Tibial nerve (tissue), 4 donors: Measurements from ENCODE around the gene DOCK9.

Source experiments
- CTCF ChIP-seq, 5 experiments: fragments of 200-600 bp in 3 of 5; fragments of 450-650 bp in 2 of 5; sonication (generic) in 3 of 5; IDR thresholded peaks; one replicate each; pipeline ENCODE4 v1.5.1; 2016 to 2019; ENCODE audit warnings: antibody characterized with exemption in 5 of 5, mild to moderate bottlenecking in 3 of 5, moderate library complexity in 2 of 5
- EP300 ChIP-seq, 2 donors: sonication (generic); formaldehyde crosslinking; IDR thresholded peaks; one replicate each; pipeline ENCODE4 v1.6.1; 2017; ENCODE audit warnings: antibody characterized with exemption in 2 of 2, mild to moderate bottlenecking in 1 of 2
- POLR2A ChIP-seq, 2 donors: fragments of 450-650 bp; IDR thresholded peaks; one replicate each; pipeline ENCODE4 v1.6.1; 2017; ENCODE audit warnings: antibody characterized with exemption in 2 of 2, mild to moderate bottlenecking in 2 of 2, moderate library complexity in 2 of 2

- TF ChIP-seq CTCF (IDR thresholded peaks at IDR 0.05) (no peak), POLR2A (IDR thresholded peaks at IDR 0.05) (no peak), EP300 (IDR thresholded peaks at IDR 0.05) (no peak)
Measured at GRCh38 chr13:98846521-98846920, 131.3 kb downstream of the DOCK9 start.
